SK-N-SH (cell line): Measurements from ENCODE around the gene PABPN1L. TPM values are rescaled to one million over a fixed set of nuclear protein-coding genes. Genes with fewer than 3 reads are reported as not detected.
A peak's percentile ranks its signal among the peaks of the same experiment; 100 is the strongest.

Source experiments
- CTCF ChIA-PET: fragments of 300-600, 350-600 bp; formaldehyde crosslinking; extraction: SDS; loops from one replicate; lab custom pipeline; 2021; lab: Yijun Ruan, JAX
- POLR2A ChIA-PET: fragments of 350-600 bp; sonication (Branson Sonifier 250); formaldehyde crosslinking; extraction: SDS; loops from one replicate; lab custom pipeline; 2020; ENCODE audit warnings: antibody characterized with exemption, inconsistent platforms; lab: Yijun Ruan, JAX
- DNase-seq: peaks from one replicate; pipeline ENCODE4 v3.0.0; 2012
- H2AFZ ChIP-seq: fragments of 200-600 bp; sonication (generic); 2 replicates; pipeline ENCODE4 v1.8.1; 2016; ENCODE audit warnings: antibody characterized with exemption, mild to moderate bottlenecking, low read depth
- H3F3A ChIP-seq: fragments of 200-600 bp; sonication (generic); replicated peaks from 2 replicates; pipeline ENCODE3; 2016; ENCODE audit warnings: antibody characterized with exemption, mild to moderate bottlenecking; ENCODE audit not compliant: insufficient read depth
- H3K27ac ChIP-seq, 2 experiments: fragments of 200-500 bp in 1 of 2; fragments of 200-600 bp in 1 of 2; sonication (Bioruptor generic) in 1 of 2; sonication (generic), shearing (Covaris generic) in 1 of 2; 2 replicates each; pipeline versions ENCODE4 v1.5.1 to v1.6.1; 2014 to 2016; ENCODE audit warnings: low read depth in 2 of 2, inconsistent platforms in 1 of 2, low read length in 1 of 2, mild to moderate bottlenecking in 1 of 2, mixed read lengths in 1 of 2
- H3K27me3 ChIP-seq: fragments of 200-600 bp; sonication (generic), shearing (Covaris generic); 2 replicates; pipeline ENCODE4 v1.6.1; 2016; ENCODE audit warnings: mixed run types; ENCODE audit not compliant: insufficient read depth
- H3K36me3 ChIP-seq, 2 experiments: fragments of 200-500 bp in 1 of 2; fragments of 200-600 bp in 1 of 2; sonication (Bioruptor generic) in 1 of 2; sonication (generic) in 1 of 2; replicated peaks in 1 of 2; 2 replicates each; pipeline versions ENCODE3 to v1.5.1; 2014 to 2016; ENCODE audit warnings: low read length in 1 of 2, mild to moderate bottlenecking in 1 of 2; ENCODE audit not compliant: insufficient read depth in 2 of 2, control insufficient read depth in 1 of 2
- H3K4me1 ChIP-seq, 2 experiments: fragments of 200-500 bp in 1 of 2; fragments of 200-600 bp in 1 of 2; sonication (Bioruptor generic) in 1 of 2; sonication (generic), shearing (Covaris generic) in 1 of 2; 2 replicates each; pipeline versions ENCODE4 v1.5.1 to v1.6.1; 2014 to 2016; ENCODE audit warnings: low read depth in 1 of 2, low read length in 1 of 2, mixed run types in 1 of 2; ENCODE audit not compliant: insufficient read depth in 2 of 2, control insufficient read depth in 1 of 2
- H3K4me2 ChIP-seq: fragments of 200-600 bp; sonication (generic), shearing (Covaris generic); 2 replicates; pipeline ENCODE4 v1.6.1; 2017; ENCODE audit warnings: mixed run types
- H3K4me3 ChIP-seq, 2 experiments: fragments of 200-500 bp in 1 of 2; fragments of 200-600 bp in 1 of 2; sonication (Bioruptor generic) in 1 of 2; sonication (generic), shearing (Covaris generic) in 1 of 2; 2 replicates each; pipeline versions ENCODE4 v1.5.1 to v1.8.1; 2014 to 2016; ENCODE audit warnings: low read depth in 2 of 2, inconsistent platforms in 1 of 2, low read length in 1 of 2, mild to moderate bottlenecking in 1 of 2, mixed read lengths in 1 of 2, moderate library complexity in 1 of 2
- H3K79me2 ChIP-seq: fragments of 200-600 bp; sonication (generic); 2 replicates; pipeline ENCODE4 v1.8.1; 2017; ENCODE audit warnings: mild to moderate bottlenecking; ENCODE audit not compliant: insufficient read depth
- H3K9ac ChIP-seq: fragments of 200-600 bp; sonication (generic); 2 replicates; pipeline ENCODE4 v1.6.1; 2017; ENCODE audit warnings: mixed run types
- H3K9me2 ChIP-seq: fragments of 200-600 bp; sonication (generic); 2 replicates; pipeline ENCODE4 v1.6.1; 2017; ENCODE audit warnings: mixed run types
- H3K9me3 ChIP-seq: fragments of 200-600 bp; sonication (generic); 2 replicates; pipeline ENCODE4 v1.6.1; 2017; ENCODE audit warnings: mixed run types, mild to moderate bottlenecking, moderate library complexity
- H4K20me1 ChIP-seq: fragments of 200-600 bp; sonication (generic); 2 replicates; pipeline ENCODE4 v1.6.1; 2017; ENCODE audit warnings: mild to moderate bottlenecking, mixed run types; ENCODE audit not compliant: insufficient read depth
- CHD2 ChIP-seq: fragments of 150-350 bp; IDR thresholded peaks from 2 replicates; pipeline ENCODE4 v1.6.1; 2018; ENCODE audit warnings: low read length; ENCODE audit not compliant: partially characterized antibody
- ELF1 ChIP-seq: IDR thresholded peaks from 2 replicates; pipeline ENCODE4 v1.4.0; 2012
- FOXM1 ChIP-seq: IDR thresholded peaks from 2 replicates; pipeline ENCODE4 v1.4.0; 2012; ENCODE audit warnings: low read depth, mild to moderate bottlenecking
- GABPA ChIP-seq: IDR thresholded peaks from 2 replicates; pipeline ENCODE4 v1.4.0; 2012; ENCODE audit warnings: low read depth, mild to moderate bottlenecking
- IRF3 ChIP-seq: fragments of 150-350 bp; IDR thresholded peaks from 2 replicates; pipeline ENCODE4 v1.6.1; 2016; ENCODE audit warnings: mild to moderate bottlenecking, low read depth, low read length
- RAD21 ChIP-seq: IDR thresholded peaks from 2 replicates; pipeline ENCODE4 v1.6.1; 2012; ENCODE audit warnings: mild to moderate bottlenecking, low read length
- RXRA ChIP-seq: IDR thresholded peaks from 2 replicates; pipeline ENCODE4 v1.4.0; 2012; ENCODE audit warnings: low read depth, mild to moderate bottlenecking, borderline replicate concordance
- SMC3 ChIP-seq: IDR thresholded peaks from 2 replicates; pipeline ENCODE4 v1.6.1; 2012; ENCODE audit warnings: low read depth, low read length, improper control_type of control experiment
- TAF1 ChIP-seq: IDR thresholded peaks from 2 replicates; pipeline ENCODE4 v1.6.1; 2012; ENCODE audit warnings: low read depth, mild to moderate bottlenecking, low read length, moderate library complexity, borderline replicate concordance
- TCF12 ChIP-seq: IDR thresholded peaks from 2 replicates; pipeline ENCODE4 v1.4.0; 2012
- YY1 ChIP-seq: IDR thresholded peaks from 2 replicates; pipeline ENCODE4 v1.4.0; 2012; ENCODE audit warnings: low read depth, mild to moderate bottlenecking
- WGBS: methylation state at CpG from one replicate; pipeline ENCODE4 v1.1.6; 2017; ENCODE audit warnings: low lambda C conversion rate; 5-methylcytosine and 5-hydroxymethylcytosine counted together
- polyA plus RNA-seq, 3 experiments: library from polyadenylated mRNA; depleted of rRNA; stranded (reverse); fragments of >200 nt; gene quantifications; 2 replicates each; pipeline ENCODE4 v1.2.3, GENCODE V29; 2012
- TF ChIP-seq, protein P1 (sequence below): IDR thresholded peaks from 2 replicates; pipeline ENCODE4 v1.4.0; 2012; ENCODE audit warnings: low read depth, borderline replicate concordance

Gene PABPN1L
- polyA plus RNA-seq, 1 of the 3 experiments (the other 2 are of a cell fraction): not detected

- no peak overlapping the region for H3K4me3 ChIP-seq
- peaks cover 20% of the 10 kb centered on the region for H3K79me2 ChIP-seq
- H3K4me1 ChIP-seq: peaks cover 5 to 15% of the 10 kb centered on the region in 2 experiments; a peak in 1 of 4 replicates
- no peaks in the 10 kb centered on the region for H3K9me3 ChIP-seq
- no peak overlapping the region for H3K9ac ChIP-seq
- 74% methylated on average over 10 of the region's 20 CpGs for WGBS
- CTCF ChIA-PET: interaction anchor here (1.4 kb wide), 1 partner anchor 12 kb away, joined by 3 read pairs; the partner anchor contains the start of gene PABPN1L
- 0 out of 2 replicates have a peak, but pooled peaks cover 11% of the 10 kb centered on the region for H4K20me1 ChIP-seq
- peaks cover 0 to 14% of the 10 kb centered on the region in 2 experiments for H3K36me3 ChIP-seq
- no peak overlapping the region for H2AFZ ChIP-seq
- no peak for DNase-seq
- H3K9me2 ChIP-seq: no peaks in the 10 kb centered on the region
- TF ChIP-seq, protein P1, sequence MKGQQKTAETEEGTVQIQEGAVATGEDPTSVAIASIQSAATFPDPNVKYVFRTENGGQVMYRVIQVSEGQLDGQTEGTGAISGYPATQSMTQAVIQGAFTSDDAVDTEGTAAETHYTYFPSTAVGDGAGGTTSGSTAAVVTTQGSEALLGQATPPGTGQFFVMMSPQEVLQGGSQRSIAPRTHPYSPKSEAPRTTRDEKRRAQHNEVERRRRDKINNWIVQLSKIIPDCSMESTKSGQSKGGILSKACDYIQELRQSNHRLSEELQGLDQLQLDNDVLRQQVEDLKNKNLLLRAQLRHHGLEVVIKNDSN: no peak
- peak overlapping the region; percentile 95; the same call in 1 of the 2 replicates for H3K4me2 ChIP-seq
- POLR2A ChIA-PET: no interaction called here
- H3K27ac ChIP-seq: no peak overlapping the region
- no peaks in the 10 kb centered on the region for H3K27me3 ChIP-seq
- H3F3A ChIP-seq: peaks cover 12% of the 10 kb centered on the region
These were observed 12.0 kb downstream of the PABPN1L start for GRCh38 chr16:88854306-88855111.

DNA sequence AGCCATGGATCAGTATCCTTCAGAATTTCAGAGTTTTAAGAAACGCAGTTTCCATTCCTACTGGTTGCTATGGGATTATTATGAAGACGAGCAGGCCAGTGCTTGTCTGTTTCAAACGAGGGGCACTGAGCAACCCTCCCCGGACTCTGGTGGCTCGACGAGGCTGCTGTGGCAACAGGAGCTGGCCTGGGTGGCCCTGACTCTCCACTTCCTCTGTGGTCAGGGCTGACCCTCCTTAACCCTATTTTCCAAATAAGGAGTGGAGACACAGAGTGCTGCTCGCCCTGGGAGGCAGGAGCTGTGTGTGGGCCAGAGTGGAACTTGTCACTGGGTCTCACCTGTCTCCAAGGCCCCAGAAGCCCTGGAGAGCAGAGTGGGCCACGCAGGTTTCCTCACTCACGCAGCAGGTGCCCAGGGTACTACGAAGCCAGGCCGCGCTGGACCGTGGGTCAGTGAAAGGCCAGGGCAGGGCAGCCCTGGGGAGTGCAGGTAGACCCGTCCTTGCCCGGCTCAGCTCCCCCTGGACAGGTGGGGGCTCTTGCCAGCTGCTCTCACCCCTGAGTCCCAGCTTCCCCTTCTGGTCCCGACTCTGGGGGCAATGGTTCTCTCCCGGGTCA lies 13.0 kb downstream of the PABPN1L start:
- H2AFZ ChIP-seq: no peak overlapping the region
- no peak for TF ChIP-seq RAD21
- TF ChIP-seq TAF1: no peak
- TF ChIP-seq FOXM1: no peak
- no peak for TF ChIP-seq CHD2
- TF ChIP-seq RXRA: no peak
- TF ChIP-seq TCF12: no peak
- no peak for TF ChIP-seq YY1
- TF ChIP-seq SMC3: no peak
- TF ChIP-seq ELF1: no peak
- TF ChIP-seq IRF3: no peak
- no peak for TF ChIP-seq GABPA
- peaks cover 17% of the 10 kb centered on the region for H3K79me2 ChIP-seq
- peaks cover 5 to 15% of the 10 kb centered on the region in 2 experiments; a peak in 1 of 4 replicates for H3K4me1 ChIP-seq
- no peak overlapping the region for H3K4me3 ChIP-seq
- no peak overlapping the region for H3K4me2 ChIP-seq
- ChIA-PET CTCF (interaction anchor here (0.7 kb wide), 1 partner anchor 704 kb away, joined by 3 read pairs; no protein-coding TSS in a partner anchor), POLR2A (no interaction called here)
- H3F3A ChIP-seq: peaks cover 12% of the 10 kb centered on the region
- H3K27me3 ChIP-seq: no peaks in the 10 kb centered on the region
- H3K9me2 ChIP-seq: no peaks in the 10 kb centered on the region
- H3K9me3 ChIP-seq: no peaks in the 10 kb centered on the region
- DNase-seq: no peak
- no peak overlapping the region for H3K27ac ChIP-seq
- H4K20me1 ChIP-seq: 0 out of 2 replicates have a peak, but pooled peaks cover 10% of the 10 kb centered on the region
- H3K36me3 ChIP-seq: peaks cover 0 to 4% of the 10 kb centered on the region in 2 experiments
- no peak overlapping the region for H3K9ac ChIP-seq
- WGBS: 85% methylated on average over 7 of the region's 17 CpGs
